HCT116 (cell line): ENCODE data around the gene IPO11. TPM values are rescaled to one million over a fixed set of nuclear protein-coding genes. Genes with fewer than 3 reads are reported as not detected.

Source experiments
- ATAC-seq: fragments of 200-7000 bp; cut with Tn5 transposase; 2 replicates; pipeline ENCODE4 v1.9.1; 2020; ENCODE audit warnings: mild to moderate bottlenecking, moderate library complexity
- BruUV-seq: library from RNA; stranded (reverse); fragments of 400-500 nt; replicated peaks from 2 replicates; lab custom pipeline; 2021; lab: Mats Ljungman, UMichigan
- CTCF ChIA-PET: fragments of 300-600 bp; sonication (Branson Sonifier 250); formaldehyde crosslinking; loops from one replicate; lab custom pipeline; 2021; ENCODE audit warnings: antibody characterized with exemption; lab: Charles Lee
- POLR2A ChIA-PET: fragments of 300-600, 350-600 bp; sonication (Branson Sonifier 250); formaldehyde crosslinking; loops from one replicate; lab custom pipeline; 2021; ENCODE audit warnings: antibody characterized with exemption; lab: Charles Lee
- RAD21 ChIA-PET, 2 experiments: fragments of 300-600 bp; sonication (Branson Sonifier 250); formaldehyde crosslinking; loops; one replicate each; lab custom pipeline; 2023; ENCODE audit warnings: low total read pairs in 2 of 2; ENCODE audit not compliant: uncharacterized antibody in 2 of 2, unreplicated experiment in 2 of 2, low non-redundant PET in 1 of 2; lab: Charles Lee
- DNase-seq: peaks from one replicate; pipeline ENCODE4 v3.0.0-alpha.2; 2010; ENCODE audit warnings: low read depth, low spot score
- H2AFZ ChIP-seq: fragments of 200-600 bp; shearing (Covaris generic), sonication (generic); 2 replicates; pipeline ENCODE4 v1.6.1; 2017; ENCODE audit warnings: low read depth, mixed run types, mixed read lengths, antibody characterized with exemption, low read length; ENCODE audit not compliant: poor library complexity, severe bottlenecking
- H3K27ac ChIP-seq: 2 replicates; pipeline ENCODE4 v1.5.1; 2012; ENCODE audit warnings: low read depth, low read length
- H3K27me3 ChIP-seq: fragments of 200-600 bp; sonication (generic); 2 replicates; pipeline ENCODE4 v1.6.1; 2016; ENCODE audit warnings: mixed run types, low read length, mixed read lengths; ENCODE audit not compliant: insufficient read depth
- H3K36me3 ChIP-seq, 2 experiments: fragments of 200-500 bp in 1 of 2; fragments of 200-600 bp in 1 of 2; sonication (Bioruptor generic) in 1 of 2; sonication (generic) in 1 of 2; 2 replicates each; pipeline versions ENCODE4 v1.5.1 to v1.6.1; 2014 to 2016; ENCODE audit warnings: low read length in 2 of 2, inconsistent platforms in 1 of 2, mixed read lengths in 1 of 2, mixed run types in 1 of 2; ENCODE audit not compliant: insufficient read depth in 2 of 2, control insufficient read depth in 1 of 2
- H3K4me1 ChIP-seq, 2 experiments: fragments of 200-600 bp in 1 of 2; sonication (generic) in 1 of 2; 2 replicates each; pipeline versions ENCODE4 v1.5.1 to v1.6.1; 2012 to 2017; ENCODE audit warnings: low read length in 2 of 2, inconsistent platforms in 1 of 2, mild to moderate bottlenecking in 1 of 2, mixed read lengths in 1 of 2, mixed run types in 1 of 2, moderate library complexity in 1 of 2; ENCODE audit not compliant: insufficient read depth in 2 of 2, control insufficient read depth in 1 of 2
- H3K4me2 ChIP-seq: fragments of 200-600 bp; sonication (generic); 2 replicates; pipeline ENCODE4 v1.6.1; 2017; ENCODE audit warnings: mixed run types, low read length, mixed read lengths
- H3K4me3 ChIP-seq, 2 experiments: fragments of 200-600 bp in 1 of 2; sonication (generic) in 1 of 2; replicated peaks in 1 of 2; 2 replicates each; pipeline ENCODE4 v1.5.1; 2011 to 2016; ENCODE audit warnings: low read length in 2 of 2, control low read depth in 1 of 2, low read depth in 1 of 2, mild to moderate bottlenecking in 1 of 2, mixed read lengths in 1 of 2, mixed run types in 1 of 2
- H3K79me2 ChIP-seq: fragments of 200-600 bp; sonication (generic); 2 replicates; pipeline ENCODE4 v1.6.1; 2017; ENCODE audit warnings: mild to moderate bottlenecking, mixed run types, low read length, moderate library complexity, mixed read lengths; ENCODE audit not compliant: insufficient read depth
- H3K9ac ChIP-seq: fragments of 200-600 bp; sonication (generic); 2 replicates; pipeline ENCODE4 v1.6.1; 2016; ENCODE audit warnings: low read length, mixed read lengths
- H3K9me2 ChIP-seq: fragments of 200-600 bp; sonication (generic), shearing (Covaris generic); 2 replicates; pipeline ENCODE4 v1.6.1; 2017; ENCODE audit warnings: mixed run types, mild to moderate bottlenecking, moderate library complexity; ENCODE audit not compliant: insufficient read depth
- H3K9me3 ChIP-seq, 2 experiments: fragments of 200-500 bp in 1 of 2; fragments of 200-600 bp in 1 of 2; sonication (Bioruptor generic) in 1 of 2; sonication (generic) in 1 of 2; 2 replicates each; pipeline ENCODE4 v1.6.1; 2014 to 2017; ENCODE audit warnings: low read length in 2 of 2, mixed read lengths in 2 of 2, inconsistent platforms in 1 of 2, low read depth in 1 of 2, mild to moderate bottlenecking in 1 of 2, mixed run types in 1 of 2, moderate library complexity in 1 of 2; ENCODE audit not compliant: control insufficient read depth in 1 of 2, insufficient read depth in 1 of 2
- H4K20me1 ChIP-seq: fragments of 200-600 bp; sonication (generic), shearing (Covaris generic); 2 replicates; pipeline ENCODE4 v1.6.1; 2017; ENCODE audit warnings: mixed run types, mild to moderate bottlenecking, moderate library complexity; ENCODE audit not compliant: insufficient read depth
- ELF1 ChIP-seq: IDR thresholded peaks from 2 replicates; pipeline ENCODE4 v1.6.1; 2012; ENCODE audit warnings: low read depth, borderline replicate concordance
- EZH2 ChIP-seq: fragments of 200-600 bp; sonication (generic); IDR thresholded peaks from 2 replicates; pipeline ENCODE4 v1.6.1; 2017; ENCODE audit warnings: antibody characterized with exemption, mixed run types
- JUND ChIP-seq: IDR thresholded peaks from 2 replicates; pipeline ENCODE4 v1.6.1; 2012
- RAD21 ChIP-seq: IDR thresholded peaks from 2 replicates; pipeline ENCODE4 v1.6.1; 2012; ENCODE audit warnings: low read depth, mild to moderate bottlenecking
- SRF ChIP-seq: IDR thresholded peaks from 2 replicates; pipeline ENCODE4 v1.6.1; 2012; ENCODE audit warnings: low read depth
- YY1 ChIP-seq: IDR thresholded peaks from 2 replicates; pipeline ENCODE4 v1.6.1; 2011; ENCODE audit warnings: low read length, low read depth, moderate library complexity, mild to moderate bottlenecking; ENCODE audit not compliant: insufficient replicate concordance; ENCODE audit errors: extremely low read depth
- intact Hi-C: fragments of 100-400 bp; cut with micrococcal nuclease; formaldehyde crosslinking; loops from 2 replicates; pipeline ENCODE4 v1.10.0; 2022
- total RNA-seq: library from RNA; stranded (reverse); gene quantifications from one replicate; pipeline ENCODE4 v1.2.1, GENCODE V29; 2021; ENCODE audit not compliant: unreplicated experiment
- TF ChIP-seq, protein P1 (sequence below): IDR thresholded peaks from 2 replicates; pipeline ENCODE4 v1.6.1; 2012; ENCODE audit warnings: low read depth
- TF ChIP-seq, protein P2 (sequence below): IDR thresholded peaks from 2 replicates; pipeline ENCODE4 v1.6.1; 2012
- TF ChIP-seq, protein P3 (sequence below): IDR thresholded peaks from 2 replicates; pipeline ENCODE4 v1.6.1; 2011; ENCODE audit warnings: mild to moderate bottlenecking, low read length, moderate library complexity; ENCODE audit not compliant: insufficient replicate concordance; ENCODE audit errors: extremely low read depth

IPO11 gene
- total RNA-seq, 1 experiment from 2014 or later, result 55.1 TPM

DNA sequence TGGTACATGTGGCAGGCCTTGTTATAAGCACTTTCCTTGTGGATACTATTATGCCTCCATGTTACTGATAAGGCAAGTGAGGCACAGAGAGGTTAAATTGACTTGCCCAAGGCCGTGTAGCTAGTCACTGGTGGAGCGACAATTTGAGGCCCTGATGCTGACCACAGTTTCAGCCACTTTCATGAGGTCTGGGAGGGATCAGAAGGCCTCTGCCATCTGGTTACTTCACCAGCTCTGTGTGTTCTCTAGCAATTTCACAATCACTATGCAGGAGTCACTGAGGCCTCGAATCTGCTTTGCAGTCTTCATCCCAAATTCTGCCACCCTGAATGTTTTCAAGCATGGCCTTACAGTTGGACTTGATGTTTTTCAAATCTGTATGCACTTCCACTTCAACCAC, 175.2 kb downstream of the IPO11 start:
- no TSS peak for BruUV-seq
- H3K27ac ChIP-seq, result no peak overlapping the region
- DNase-seq (no peak), ATAC-seq (no peak)
- no peaks in the 10 kb centered on the region for H3K79me2 ChIP-seq
- H2AFZ ChIP-seq, result no peak overlapping the region
- POLR2A ChIA-PET, result no interaction called here
- H4K20me1 ChIP-seq, result no peaks in the 10 kb centered on the region
- no peaks in the 10 kb centered on the region for H3K27me3 ChIP-seq
- RAD21 ChIA-PET, result no interaction called here
- no peak overlapping the region for H3K9ac ChIP-seq
- no peak overlapping the region for H3K4me3 ChIP-seq
- no peak overlapping the region for H3K4me2 ChIP-seq
- H3K4me1 ChIP-seq, result peaks cover 0 to 6% of the 10 kb centered on the region in 2 experiments; a peak in 2 of 4 replicates
- no peaks in the 10 kb centered on the region for H3K9me3 ChIP-seq
- no peaks in the 10 kb centered on the region; a peak in 1 of 4 replicates for H3K36me3 ChIP-seq
- H3K9me2 ChIP-seq, result no peaks in the 10 kb centered on the region
- CTCF ChIA-PET, result no interaction called here
- intact Hi-C loops, result no loop called here
- TF ChIP-seq RAD21, result no peak
- no peak for TF ChIP-seq ELF1
- no peak for TF ChIP-seq JUND
- TF ChIP-seq SRF, result no peak
- TF ChIP-seq YY1, result no peak
- TF ChIP-seq, protein P1, sequence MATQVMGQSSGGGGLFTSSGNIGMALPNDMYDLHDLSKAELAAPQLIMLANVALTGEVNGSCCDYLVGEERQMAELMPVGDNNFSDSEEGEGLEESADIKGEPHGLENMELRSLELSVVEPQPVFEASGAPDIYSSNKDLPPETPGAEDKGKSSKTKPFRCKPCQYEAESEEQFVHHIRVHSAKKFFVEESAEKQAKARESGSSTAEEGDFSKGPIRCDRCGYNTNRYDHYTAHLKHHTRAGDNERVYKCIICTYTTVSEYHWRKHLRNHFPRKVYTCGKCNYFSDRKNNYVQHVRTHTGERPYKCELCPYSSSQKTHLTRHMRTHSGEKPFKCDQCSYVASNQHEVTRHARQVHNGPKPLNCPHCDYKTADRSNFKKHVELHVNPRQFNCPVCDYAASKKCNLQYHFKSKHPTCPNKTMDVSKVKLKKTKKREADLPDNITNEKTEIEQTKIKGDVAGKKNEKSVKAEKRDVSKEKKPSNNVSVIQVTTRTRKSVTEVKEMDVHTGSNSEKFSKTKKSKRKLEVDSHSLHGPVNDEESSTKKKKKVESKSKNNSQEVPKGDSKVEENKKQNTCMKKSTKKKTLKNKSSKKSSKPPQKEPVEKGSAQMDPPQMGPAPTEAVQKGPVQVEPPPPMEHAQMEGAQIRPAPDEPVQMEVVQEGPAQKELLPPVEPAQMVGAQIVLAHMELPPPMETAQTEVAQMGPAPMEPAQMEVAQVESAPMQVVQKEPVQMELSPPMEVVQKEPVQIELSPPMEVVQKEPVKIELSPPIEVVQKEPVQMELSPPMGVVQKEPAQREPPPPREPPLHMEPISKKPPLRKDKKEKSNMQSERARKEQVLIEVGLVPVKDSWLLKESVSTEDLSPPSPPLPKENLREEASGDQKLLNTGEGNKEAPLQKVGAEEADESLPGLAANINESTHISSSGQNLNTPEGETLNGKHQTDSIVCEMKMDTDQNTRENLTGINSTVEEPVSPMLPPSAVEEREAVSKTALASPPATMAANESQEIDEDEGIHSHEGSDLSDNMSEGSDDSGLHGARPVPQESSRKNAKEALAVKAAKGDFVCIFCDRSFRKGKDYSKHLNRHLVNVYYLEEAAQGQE, result no peak
- TF ChIP-seq EZH2, result no peak
- TF ChIP-seq, protein P2, sequence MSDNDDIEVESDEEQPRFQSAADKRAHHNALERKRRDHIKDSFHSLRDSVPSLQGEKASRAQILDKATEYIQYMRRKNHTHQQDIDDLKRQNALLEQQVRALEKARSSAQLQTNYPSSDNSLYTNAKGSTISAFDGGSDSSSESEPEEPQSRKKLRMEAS, result no peak
- TF ChIP-seq, protein P3, sequence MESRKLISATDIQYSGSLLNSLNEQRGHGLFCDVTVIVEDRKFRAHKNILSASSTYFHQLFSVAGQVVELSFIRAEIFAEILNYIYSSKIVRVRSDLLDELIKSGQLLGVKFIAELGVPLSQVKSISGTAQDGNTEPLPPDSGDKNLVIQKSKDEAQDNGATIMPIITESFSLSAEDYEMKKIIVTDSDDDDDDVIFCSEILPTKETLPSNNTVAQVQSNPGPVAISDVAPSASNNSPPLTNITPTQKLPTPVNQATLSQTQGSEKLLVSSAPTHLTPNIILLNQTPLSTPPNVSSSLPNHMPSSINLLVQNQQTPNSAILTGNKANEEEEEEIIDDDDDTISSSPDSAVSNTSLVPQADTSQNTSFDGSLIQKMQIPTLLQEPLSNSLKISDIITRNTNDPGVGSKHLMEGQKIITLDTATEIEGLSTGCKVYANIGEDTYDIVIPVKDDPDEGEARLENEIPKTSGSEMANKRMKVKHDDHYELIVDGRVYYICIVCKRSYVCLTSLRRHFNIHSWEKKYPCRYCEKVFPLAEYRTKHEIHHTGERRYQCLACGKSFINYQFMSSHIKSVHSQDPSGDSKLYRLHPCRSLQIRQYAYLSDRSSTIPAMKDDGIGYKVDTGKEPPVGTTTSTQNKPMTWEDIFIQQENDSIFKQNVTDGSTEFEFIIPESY, result no peak
